ENCODE data around the gene FGF13. TPM values are rescaled to one million over a fixed set of nuclear protein-coding genes. Genes with fewer than 3 reads are reported as not detected.

FGF13 gene
- total RNA-seq = 0.10 TPM

DNA sequence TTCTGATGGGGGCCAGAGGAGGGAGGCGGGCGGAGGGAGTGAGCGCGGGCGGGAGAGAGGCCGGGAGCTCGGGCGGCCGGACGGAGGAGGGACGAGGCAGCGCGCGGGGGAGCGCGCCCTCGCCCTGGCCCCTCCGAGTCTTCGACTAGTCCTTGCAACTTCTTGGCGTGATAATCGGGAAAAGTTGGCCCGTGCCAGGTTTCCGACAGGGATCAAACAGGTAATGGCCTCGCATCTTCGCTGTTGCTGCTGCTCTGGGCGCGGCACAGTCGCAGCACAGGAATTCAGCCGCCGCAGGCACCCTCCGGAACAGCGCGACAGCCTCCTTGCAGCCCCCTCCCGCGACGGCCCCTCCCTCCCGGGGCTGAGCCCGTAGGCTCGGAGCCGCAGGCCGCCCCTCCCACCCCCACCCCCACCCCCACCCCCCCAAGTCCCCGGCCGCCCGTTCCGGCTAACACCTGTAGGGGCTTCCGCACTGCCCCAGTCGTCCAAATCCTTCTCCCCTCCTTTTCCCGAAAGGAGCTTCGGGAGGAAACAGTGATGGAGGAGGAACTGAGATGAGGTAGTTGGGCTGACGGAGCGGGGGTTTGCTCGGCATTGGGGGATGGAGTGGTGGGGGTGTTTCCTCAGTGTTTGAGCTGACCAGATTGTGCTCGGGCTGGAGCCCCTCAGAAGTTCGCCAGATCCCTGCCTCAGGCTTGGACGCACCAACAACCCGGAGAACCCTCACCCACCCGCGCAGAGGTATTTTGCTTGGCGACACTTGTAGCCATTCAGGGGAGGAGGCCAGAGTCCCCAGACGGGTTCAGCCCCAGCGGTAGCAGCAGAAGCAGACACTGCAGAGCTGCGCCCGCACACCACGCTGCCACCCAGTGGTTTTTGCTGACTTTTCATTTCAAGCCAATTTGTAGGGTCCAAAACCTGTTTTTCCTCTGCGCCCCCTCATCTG lies at the start of gene FGF13:
Gene FGF13 (minus strand): TSS at position 319 of the 949 bp plus-strand sequence. CDS start 714 bp downstream, outside the sequence.
- H3K4me3 ChIP-seq (ENCODE audit: low read length) = no peak within 1 kb of the TSS
- peaks cover 30% of the 10 kb centered on the region for H3K27me3 ChIP-seq (ENCODE audit: insufficient read depth, low read length)
- no peaks in the 10 kb centered on the region for H3K4me1 ChIP-seq (ENCODE audit: insufficient read depth, low read length)
- H3K9me3 ChIP-seq (ENCODE audit: low read depth, low read length) = no peaks in the 10 kb centered on the region

DNA sequence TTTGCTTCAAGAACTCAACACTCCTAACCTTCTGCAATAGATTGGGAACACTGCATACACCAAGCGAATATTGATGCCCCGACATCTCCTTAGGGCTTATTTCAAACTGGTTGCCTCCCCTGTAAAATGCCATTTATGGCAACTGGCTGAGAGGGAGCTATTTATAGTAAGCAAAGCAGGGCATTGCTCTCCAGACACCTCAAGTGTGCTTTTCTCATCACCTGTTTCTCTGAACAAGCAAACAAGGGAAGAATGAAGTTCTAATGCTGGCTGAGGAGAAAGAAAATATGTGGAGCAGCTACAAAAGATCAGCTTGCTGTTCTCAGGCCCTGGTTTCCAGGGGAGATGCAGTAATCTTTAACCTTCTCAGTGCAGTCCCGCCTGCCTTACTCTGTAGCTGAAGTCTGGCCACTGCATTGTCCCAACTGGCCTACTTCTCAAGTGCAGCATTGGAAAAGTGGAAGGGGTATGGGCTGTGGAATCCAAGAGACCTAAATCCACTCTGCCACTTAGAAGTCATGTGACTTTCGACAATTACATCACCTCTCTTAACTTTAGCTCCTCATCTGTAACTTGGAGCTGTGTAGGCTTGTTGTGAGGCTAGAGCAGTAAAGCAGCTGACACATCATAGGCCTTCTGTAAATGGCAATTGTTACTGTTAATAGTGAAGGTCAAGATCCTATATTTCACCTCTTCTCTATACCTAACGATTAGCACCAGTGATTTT lies 47.9 kb upstream of the FGF13 start:
- H3K9me3 ChIP-seq (ENCODE audit: low read depth, low read length) = no peaks in the 10 kb centered on the region
- H3K4me3 ChIP-seq (ENCODE audit: low read length) = no peak overlapping the region
- no peaks in the 10 kb centered on the region for H3K4me1 ChIP-seq (ENCODE audit: insufficient read depth, low read length)
- H3K27me3 ChIP-seq (ENCODE audit: insufficient read depth, low read length) = no peaks in the 10 kb centered on the region

DNA sequence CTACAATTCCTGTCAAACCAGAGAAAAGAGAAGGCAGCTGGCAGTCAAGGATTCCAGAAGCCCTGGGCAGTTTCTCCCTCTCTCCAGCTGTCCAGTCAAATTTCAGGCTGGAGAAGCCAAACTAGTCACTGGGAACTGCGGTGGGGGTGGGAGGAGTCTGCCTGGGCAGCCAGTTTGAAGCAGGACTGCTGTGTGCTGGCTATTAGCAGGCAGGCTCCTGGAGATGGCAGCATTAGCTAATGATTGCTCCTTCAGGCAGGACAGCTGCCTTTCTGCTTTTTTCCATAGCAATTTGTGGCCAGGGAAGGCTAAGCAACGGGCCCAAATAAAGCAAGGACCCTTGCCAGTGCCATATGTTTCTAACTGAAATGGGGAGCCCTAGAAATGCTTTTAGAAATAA lies 44.7 kb upstream of the FGF13 start:
- Histone ChIP-seq H3K9me3 (ENCODE audit: low read depth, low read length) (no peaks in the 10 kb centered on the region), H3K4me1 (ENCODE audit: insufficient read depth, low read length) (no peaks in the 10 kb centered on the region), H3K27me3 (ENCODE audit: insufficient read depth, low read length) (no peaks in the 10 kb centered on the region), H3K4me3 (ENCODE audit: low read length) (no peak overlapping the region)

DNA sequence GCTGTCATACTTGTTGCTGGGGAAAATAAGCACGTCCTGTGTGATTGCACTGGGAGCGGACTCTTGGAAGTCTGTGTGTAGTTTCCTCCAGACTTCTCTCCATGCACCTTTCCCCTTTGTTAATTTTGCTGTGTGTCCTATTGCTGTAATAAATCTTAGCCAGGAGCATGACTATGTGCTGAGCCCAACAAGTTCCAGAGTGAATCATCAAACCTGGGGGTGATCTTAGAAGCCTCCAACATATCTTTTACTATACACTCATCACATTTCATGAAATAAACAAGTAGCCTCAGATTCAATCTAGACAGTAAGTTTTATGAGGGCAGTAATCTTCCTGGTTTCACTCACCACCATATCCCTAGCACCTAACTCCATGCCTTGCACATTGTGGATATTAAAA lies 43.3 kb upstream of the FGF13 start:
- Histone ChIP-seq H3K4me3 (ENCODE audit: low read length) (no peak overlapping the region), H3K4me1 (ENCODE audit: insufficient read depth, low read length) (no peaks in the 10 kb centered on the region), H3K9me3 (ENCODE audit: low read depth, low read length) (no peaks in the 10 kb centered on the region), H3K27me3 (ENCODE audit: insufficient read depth, low read length) (no peaks in the 10 kb centered on the region)

DNA sequence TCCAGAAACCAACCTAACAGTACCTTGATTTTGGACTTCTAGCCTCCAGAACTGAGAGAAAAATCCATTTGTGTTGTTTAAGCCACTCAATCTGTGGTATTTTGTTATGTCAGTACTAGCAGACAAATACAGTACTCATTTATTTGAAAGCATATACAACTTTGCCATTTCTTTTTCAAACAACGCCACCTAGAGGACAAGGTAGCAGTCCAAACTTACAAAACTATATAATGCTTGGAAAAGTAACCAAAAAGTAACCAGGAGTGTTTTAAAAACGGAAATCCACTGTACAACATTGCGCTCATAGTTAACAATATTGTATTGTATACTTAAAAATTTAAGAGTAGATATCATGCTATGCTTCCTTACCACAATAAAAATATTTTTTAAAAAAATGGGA lies 37.0 kb upstream of the FGF13 start:
- no peak overlapping the region for H3K4me3 ChIP-seq (ENCODE audit: low read length)
- no peaks in the 10 kb centered on the region for H3K27me3 ChIP-seq (ENCODE audit: insufficient read depth, low read length)
- H3K4me1 ChIP-seq (ENCODE audit: insufficient read depth, low read length) = no peaks in the 10 kb centered on the region
- no peaks in the 10 kb centered on the region for H3K9me3 ChIP-seq (ENCODE audit: low read depth, low read length)

DNA sequence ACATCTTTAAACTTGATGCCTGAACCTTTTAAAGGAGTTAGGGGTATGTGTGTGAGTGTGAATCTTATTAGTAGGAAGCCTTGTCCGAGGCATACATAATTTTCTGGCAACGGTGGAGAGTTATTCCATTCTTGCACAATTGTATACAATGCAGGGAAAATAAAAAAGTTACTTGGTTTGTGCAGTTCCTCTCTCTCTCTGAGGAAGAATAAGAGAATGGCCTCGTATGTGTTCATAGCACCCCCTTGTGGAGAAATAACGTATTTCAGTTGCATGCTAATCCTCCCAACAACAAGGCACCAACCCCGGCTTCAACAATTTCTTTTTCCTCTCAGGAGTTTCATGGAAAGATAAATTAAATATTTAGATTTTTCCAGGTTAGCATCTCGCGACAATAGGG lies 33.7 kb upstream of the FGF13 start:
- Histone ChIP-seq H3K4me1 (ENCODE audit: insufficient read depth, low read length) (no peaks in the 10 kb centered on the region), H3K27me3 (ENCODE audit: insufficient read depth, low read length) (no peaks in the 10 kb centered on the region), H3K4me3 (ENCODE audit: low read length) (no peak overlapping the region)

DNA sequence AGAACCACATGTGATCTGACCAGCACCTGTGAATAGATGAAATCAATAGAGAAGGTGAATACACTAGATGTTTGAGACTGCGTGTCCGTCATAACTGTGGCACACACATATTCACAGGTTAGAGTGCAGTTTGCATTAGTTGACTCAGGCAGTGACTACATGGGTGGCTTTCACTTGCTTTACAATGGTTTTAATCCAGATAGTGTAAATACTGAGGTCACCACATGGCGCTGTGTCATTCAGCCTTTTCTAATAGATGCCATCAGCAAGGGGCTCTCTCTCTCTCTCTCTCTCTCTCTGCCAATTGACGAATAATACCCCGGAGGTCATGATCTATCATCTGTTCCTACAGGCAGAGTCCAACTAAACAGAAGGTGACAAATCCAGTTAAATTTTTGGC lies 30.7 kb upstream of the FGF13 start:
- Histone ChIP-seq H3K4me1 (ENCODE audit: insufficient read depth, low read length) (no peaks in the 10 kb centered on the region), H3K9me3 (ENCODE audit: low read depth, low read length) (no peaks in the 10 kb centered on the region), H3K27me3 (ENCODE audit: insufficient read depth, low read length) (no peaks in the 10 kb centered on the region), H3K4me3 (ENCODE audit: low read length) (no peak overlapping the region)

More for the DNA sequence above, 33.7 kb upstream of the FGF13 start:
- H3K9me3 ChIP-seq (ENCODE audit: low read depth, low read length) = no peaks in the 10 kb centered on the region

DNA sequence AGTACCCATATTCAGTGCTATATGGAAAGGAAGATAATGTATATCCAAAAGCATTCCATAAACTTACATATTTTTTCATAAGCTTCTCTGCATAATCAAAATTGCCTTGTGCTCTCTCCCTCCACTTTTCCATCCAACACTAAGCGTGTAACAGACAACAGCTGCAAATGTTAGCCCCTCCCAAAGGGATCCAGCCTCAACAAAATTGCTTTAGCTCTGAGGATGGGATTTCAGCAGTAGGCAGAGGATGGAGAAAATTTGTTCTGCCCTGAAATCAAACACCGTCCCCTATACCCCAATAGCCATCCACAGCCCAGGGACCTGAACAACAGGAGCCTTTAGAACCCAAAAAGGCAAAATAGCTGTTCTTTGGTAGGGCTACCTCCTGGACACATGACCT lies 28.8 kb upstream of the FGF13 start:
- Histone ChIP-seq H3K4me3 (ENCODE audit: low read length) (no peak overlapping the region), H3K9me3 (ENCODE audit: low read depth, low read length) (no peaks in the 10 kb centered on the region), H3K4me1 (ENCODE audit: insufficient read depth, low read length) (no peaks in the 10 kb centered on the region), H3K27me3 (ENCODE audit: insufficient read depth, low read length) (no peaks in the 10 kb centered on the region)

DNA sequence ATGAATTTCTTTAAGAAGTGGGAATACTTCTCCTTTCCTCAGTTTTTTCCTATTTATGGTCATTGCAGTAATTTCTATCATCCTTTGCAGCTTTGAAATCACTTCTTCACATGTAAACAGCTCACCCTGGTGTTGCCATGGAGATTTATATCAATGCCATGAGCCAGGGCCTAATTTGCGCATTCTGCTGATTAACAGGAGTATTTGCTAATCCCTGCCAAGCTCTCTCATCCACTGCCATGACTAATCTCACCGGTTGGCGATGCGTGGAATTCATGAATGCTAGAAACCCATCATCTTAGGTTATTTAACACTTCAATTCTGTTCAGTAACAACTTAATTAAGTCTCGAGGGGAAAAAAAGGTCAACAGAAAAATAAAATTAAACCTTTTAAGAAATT lies 11.8 kb upstream of the FGF13 start:
- no peaks in the 10 kb centered on the region for H3K9me3 ChIP-seq (ENCODE audit: low read depth, low read length)
- H3K4me3 ChIP-seq (ENCODE audit: low read length) = no peak overlapping the region
- H3K27me3 ChIP-seq (ENCODE audit: insufficient read depth, low read length) = no peaks in the 10 kb centered on the region
- no peaks in the 10 kb centered on the region for H3K4me1 ChIP-seq (ENCODE audit: insufficient read depth, low read length)

DNA sequence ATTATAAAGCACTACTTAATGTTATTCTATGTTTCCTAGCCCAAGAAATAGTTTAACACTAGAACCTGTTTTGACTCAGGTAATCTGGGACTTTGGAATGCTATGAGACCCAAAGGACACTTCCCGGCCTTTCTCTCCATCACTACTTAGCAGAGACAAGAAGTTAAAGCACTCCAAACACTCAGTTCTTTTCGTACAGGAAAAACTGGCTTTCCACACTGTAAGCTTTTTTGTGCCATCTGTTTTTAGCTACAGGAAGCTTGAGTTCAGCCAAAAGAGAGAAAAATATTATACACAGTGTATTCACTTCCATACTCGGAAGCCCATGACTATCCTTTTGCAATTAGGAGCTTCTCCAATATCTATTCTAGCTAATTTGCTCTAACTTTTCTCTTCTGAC lies 7.9 kb upstream of the FGF13 start:
- no peaks in the 10 kb centered on the region for H3K27me3 ChIP-seq (ENCODE audit: insufficient read depth, low read length)
- no peaks in the 10 kb centered on the region for H3K9me3 ChIP-seq (ENCODE audit: low read depth, low read length)
- H3K4me1 ChIP-seq (ENCODE audit: insufficient read depth, low read length) = no peaks in the 10 kb centered on the region
- H3K4me3 ChIP-seq (ENCODE audit: low read length) = no peak overlapping the region

DNA sequence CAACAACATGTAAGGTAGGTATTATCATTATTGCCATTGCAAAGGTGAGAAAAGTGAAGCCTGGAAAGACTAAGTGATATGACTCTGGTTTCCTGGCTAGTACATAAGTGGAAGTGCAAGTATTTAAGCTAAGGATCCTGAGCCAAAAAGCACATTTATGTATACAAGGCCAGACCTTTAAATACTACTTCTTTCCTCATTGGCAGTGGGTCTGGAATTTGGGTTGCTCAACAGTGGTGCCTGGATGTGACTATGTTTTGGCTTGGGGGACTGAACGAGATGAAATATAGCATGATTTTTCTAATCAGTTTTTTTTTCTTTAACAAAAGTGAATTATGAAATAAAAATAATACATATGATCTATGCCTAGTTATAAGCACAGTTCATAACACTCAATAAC lies 7.4 kb upstream of the FGF13 start:
- Histone ChIP-seq H3K4me1 (ENCODE audit: insufficient read depth, low read length) (no peaks in the 10 kb centered on the region), H3K27me3 (ENCODE audit: insufficient read depth, low read length) (no peaks in the 10 kb centered on the region), H3K9me3 (ENCODE audit: low read depth, low read length) (no peaks in the 10 kb centered on the region), H3K4me3 (ENCODE audit: low read length) (no peak overlapping the region)

DNA sequence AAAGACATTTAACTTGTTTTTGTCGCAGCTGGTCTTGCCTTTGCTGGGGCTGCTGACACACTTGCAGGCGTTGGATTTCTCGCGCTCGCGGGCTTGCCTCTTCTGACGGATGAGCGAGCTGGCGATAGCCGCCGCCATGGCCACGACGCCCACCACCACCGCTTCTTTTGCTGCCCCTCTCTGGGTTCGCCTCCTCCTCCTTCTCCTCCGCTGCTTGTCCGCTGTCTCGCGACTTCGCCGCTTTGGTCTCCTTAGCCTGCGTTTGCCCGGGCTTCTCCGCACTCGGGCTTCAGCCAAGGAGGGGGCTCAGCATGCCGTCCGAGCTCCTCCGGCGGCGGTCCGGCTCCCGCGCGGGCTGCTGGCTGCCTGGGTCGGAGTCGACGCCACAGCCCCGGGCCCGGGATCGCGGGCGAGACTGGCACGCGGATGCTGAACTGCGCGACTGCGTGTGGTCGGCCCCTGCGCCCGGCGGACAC lies 613 bp downstream of the FGF13 start:
- H3K4me3 ChIP-seq (ENCODE audit: low read length) = no peak overlapping the region
- no peaks in the 10 kb centered on the region for H3K4me1 ChIP-seq (ENCODE audit: insufficient read depth, low read length)
- H3K27me3 ChIP-seq (ENCODE audit: insufficient read depth, low read length) = peaks cover 30% of the 10 kb centered on the region
- no peaks in the 10 kb centered on the region for H3K9me3 ChIP-seq (ENCODE audit: low read depth, low read length)

DNA sequence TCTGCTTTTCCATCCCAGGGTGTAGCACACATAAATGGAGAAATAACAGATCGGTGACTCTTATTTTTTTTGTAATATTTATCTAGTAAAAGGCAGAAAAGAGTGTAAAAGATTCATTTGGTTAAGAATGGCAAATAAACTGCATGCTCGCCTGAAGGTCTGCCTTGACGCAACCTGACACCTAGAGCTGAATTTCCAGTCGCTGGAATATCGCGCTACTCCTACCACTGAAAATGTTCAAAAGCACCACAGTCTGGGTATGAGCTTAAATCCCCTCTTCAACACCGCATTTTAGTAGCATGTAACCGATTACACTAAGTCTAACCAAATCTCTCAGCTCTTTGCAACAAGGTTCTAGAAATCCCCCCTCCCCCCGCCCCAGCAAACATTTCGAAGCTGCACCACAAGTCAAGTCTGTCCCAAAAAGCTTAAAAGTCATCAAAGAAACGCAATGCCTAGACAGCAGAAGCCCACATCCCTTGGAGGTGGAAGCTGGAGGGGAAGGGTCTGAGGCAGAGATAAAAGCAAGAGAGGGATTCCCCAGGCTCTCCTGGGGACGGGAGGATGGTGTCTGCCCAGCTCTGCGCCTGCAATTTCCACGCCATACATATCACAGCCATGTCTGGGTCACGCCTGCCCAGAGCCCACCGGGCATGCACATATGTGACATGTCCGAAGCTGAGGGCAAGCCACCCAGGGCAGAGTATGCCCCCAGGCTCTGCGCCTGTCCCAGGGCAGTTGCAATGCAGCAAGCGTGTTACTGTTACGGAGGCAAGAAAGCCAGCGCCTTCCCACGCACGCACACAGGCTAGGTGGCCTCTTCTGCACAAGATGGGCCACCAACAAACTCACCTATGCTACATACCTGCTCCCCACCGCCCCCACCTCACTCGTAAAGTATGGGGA lies 1.4 kb downstream of the FGF13 start:
- H3K4me3 ChIP-seq (ENCODE audit: low read length) = no peak overlapping the region
- no peaks in the 10 kb centered on the region for H3K9me3 ChIP-seq (ENCODE audit: low read depth, low read length)
- no peaks in the 10 kb centered on the region for H3K4me1 ChIP-seq (ENCODE audit: insufficient read depth, low read length)
- H3K27me3 ChIP-seq (ENCODE audit: insufficient read depth, low read length) = peaks cover 30% of the 10 kb centered on the region

DNA sequence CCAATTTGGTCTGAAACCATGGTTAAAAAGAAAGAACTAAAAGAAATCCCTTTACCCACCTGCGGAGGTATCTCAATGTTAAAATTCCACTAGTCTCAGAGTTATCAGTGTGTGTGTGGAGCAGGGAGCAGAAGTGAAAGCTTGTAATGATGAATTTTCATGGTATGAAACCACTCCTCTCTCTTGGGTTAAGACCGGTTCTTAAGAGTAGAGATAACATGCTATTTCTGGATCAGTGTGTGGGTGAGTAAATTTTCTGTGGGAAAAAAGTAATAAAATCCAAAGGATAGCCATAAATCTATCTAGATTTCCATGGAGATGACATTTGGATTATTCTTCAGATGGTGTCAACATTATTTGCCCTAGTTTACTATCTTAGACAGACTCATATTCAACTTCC lies 3.2 kb downstream of the FGF13 start:
- H3K4me3 ChIP-seq (ENCODE audit: low read length) = no peak overlapping the region
- peaks cover 27% of the 10 kb centered on the region for H3K27me3 ChIP-seq (ENCODE audit: insufficient read depth, low read length)
- H3K9me3 ChIP-seq (ENCODE audit: low read depth, low read length) = no peaks in the 10 kb centered on the region
- H3K4me1 ChIP-seq (ENCODE audit: insufficient read depth, low read length) = no peaks in the 10 kb centered on the region

DNA sequence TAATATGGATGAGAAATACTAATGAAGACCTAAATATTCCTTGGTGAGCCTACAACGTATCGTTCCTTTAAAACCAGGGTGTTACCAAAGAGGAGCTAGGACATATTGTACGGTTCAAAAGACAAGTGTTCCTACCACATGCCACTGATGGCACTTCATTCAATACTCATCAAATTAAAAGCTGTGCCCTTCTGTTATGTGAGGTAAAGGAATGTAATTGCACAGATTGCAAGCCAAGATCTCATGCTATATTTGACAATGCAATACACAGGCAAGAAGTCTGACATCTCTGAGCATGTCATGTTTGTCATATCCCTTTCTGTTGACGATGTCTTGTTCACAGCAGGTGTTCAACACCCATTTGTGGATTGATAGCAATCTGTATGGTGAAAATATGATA lies 6.9 kb downstream of the FGF13 start:
- peaks cover 8% of the 10 kb centered on the region for H3K27me3 ChIP-seq (ENCODE audit: insufficient read depth, low read length)
- no peak overlapping the region for H3K4me3 ChIP-seq (ENCODE audit: low read length)
- no peaks in the 10 kb centered on the region for H3K9me3 ChIP-seq (ENCODE audit: low read depth, low read length)
- H3K4me1 ChIP-seq (ENCODE audit: insufficient read depth, low read length) = no peaks in the 10 kb centered on the region

Measured in mononuclear cell (primary cell).